Measurements from ENCODE around the gene ODAD2.

Gene ODAD2

DNA sequence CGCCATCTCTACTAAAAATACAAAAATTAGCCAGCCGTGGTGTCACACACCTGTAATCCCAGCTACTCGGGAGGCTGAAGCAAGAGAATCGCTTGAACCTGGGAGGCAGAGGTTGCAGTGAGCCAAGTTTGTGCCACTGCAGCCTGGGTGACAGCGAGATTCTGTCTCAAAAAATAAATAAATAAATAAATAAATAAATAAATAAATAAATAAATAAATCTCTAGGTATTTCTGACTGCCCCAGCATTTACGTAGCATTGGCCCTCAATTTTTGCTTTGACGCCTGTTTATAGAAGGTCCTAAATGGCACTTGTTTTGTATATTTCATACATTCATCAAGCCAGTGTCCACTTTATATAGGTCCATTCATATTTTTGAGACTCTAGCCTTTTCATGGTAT, 28.9 kb downstream of the ODAD2 start (continued):
- 0 out of 2 replicates have a peak, but pooled peaks have one; percentile 40 for TF ChIP-seq ZNF664 (tag by site-specific recombination; IDR thresholded peaks at IDR 0.05)
- TF ChIP-seq ZNF654 (tag by site-specific recombination; IDR thresholded peaks at IDR 0.05; ENCODE audit: low read depth) = peak; percentile 41
- TF ChIP-seq ZNF433 (tag by site-specific recombination; IDR thresholded peaks at IDR 0.05; ENCODE audit: low read depth) = peak; percentile 58; the same call in 1 of the 2 replicates
- TF ChIP-seq ZNF426 (tag by site-specific recombination; IDR thresholded peaks at IDR 0.05) = peak; percentile 89
- TF ChIP-seq ZNF202 (tag by site-specific recombination; IDR thresholded peaks at IDR 0.05; ENCODE audit: borderline replicate concordance) = peak; percentile 70; the same call in 1 of the 2 replicates
- peak; percentile 29 for TF ChIP-seq ZNF529 (tag by site-specific recombination; IDR thresholded peaks at IDR 0.05; ENCODE audit: insufficient replicate concordance)
- TF ChIP-seq ZNF341 (tag by site-specific recombination; IDR thresholded peaks at IDR 0.05; ENCODE audit: low read depth) = peak; percentile 38; the same call in 1 of the 2 replicates
- peak; percentile 42; the same call in 1 of the 2 replicates for TF ChIP-seq ZNF558 (tag by site-specific recombination; IDR thresholded peaks at IDR 0.05)
- TF ChIP-seq ZFP37 (tag by site-specific recombination; IDR thresholded peaks at IDR 0.05) = peak; percentile 63; the same call in 1 of the 2 replicates
- TF ChIP-seq ZNF394 (tag by site-specific recombination; IDR thresholded peaks at IDR 0.05; ENCODE audit: borderline replicate concordance) = peak; percentile 95
- TF ChIP-seq, protein P1, sequence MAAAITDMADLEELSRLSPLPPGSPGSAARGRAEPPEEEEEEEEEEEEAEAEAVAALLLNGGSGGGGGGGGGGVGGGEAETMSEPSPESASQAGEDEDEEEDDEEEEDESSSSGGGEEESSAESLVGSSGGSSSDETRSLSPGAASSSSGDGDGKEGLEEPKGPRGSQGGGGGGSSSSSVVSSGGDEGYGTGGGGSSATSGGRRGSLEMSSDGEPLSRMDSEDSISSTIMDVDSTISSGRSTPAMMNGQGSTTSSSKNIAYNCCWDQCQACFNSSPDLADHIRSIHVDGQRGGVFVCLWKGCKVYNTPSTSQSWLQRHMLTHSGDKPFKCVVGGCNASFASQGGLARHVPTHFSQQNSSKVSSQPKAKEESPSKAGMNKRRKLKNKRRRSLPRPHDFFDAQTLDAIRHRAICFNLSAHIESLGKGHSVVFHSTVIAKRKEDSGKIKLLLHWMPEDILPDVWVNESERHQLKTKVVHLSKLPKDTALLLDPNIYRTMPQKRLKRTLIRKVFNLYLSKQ (tag by site-specific recombination; IDR thresholded peaks at IDR 0.05; ENCODE audit: borderline replicate concordance) = peak; percentile 68; the same call in 1 of the 2 replicates

DNA sequence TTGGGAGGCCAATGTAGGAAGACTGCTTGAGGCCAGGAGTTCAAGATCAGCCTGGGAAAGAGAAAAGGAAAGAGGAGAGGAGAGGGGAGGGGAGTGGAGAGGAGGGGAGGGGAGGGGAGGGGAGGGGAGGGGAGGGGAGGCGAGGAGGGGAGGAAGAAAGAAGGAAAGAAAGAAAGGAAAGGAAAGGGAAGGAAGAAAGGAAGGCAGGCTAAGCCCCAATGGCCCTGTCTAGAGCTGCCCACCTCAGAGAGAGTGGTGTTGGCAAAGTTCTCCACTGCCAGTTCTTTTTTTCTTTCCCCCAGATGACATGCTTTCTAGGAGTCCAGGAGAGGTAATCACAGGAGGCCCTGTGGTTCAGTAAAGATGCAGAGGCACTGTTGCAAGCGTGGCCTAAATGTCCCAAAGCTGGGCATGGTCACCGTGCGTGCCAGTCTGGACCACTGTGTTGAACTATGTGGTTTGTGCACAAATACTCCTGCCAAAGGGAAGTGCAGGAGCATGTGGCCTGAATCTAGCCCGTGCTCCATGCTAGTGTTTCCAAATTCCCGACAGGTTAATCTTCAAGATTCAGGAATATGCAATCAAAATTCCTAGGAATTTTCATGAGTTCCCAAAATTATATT, 39.7 kb downstream of the ODAD2 start:
- Histone ChIP-seq H3K4me1 (ENCODE audit: control insufficient read depth, insufficient read depth, low read length) (no peaks in the 10 kb centered on the region), H3K36me3 (ENCODE audit: control insufficient read depth in 2 of 2, insufficient read depth in 1 of 2, low read length in 2 of 2) (no peaks in the 10 kb centered on the region; a peak in 1 of 3 replicates), H3K4me3 (ENCODE audit: low read depth, low read length) (no peak overlapping the region), H3K27ac (ENCODE audit: extremely low read depth, low read depth, low read length) (no peak overlapping the region), H3K9me3 (ENCODE audit: control insufficient read depth, insufficient read depth, low read depth, low read length) (no peaks in the 10 kb centered on the region)
- ChIA-PET CTCF (no interaction called here), POLR2A (no interaction called here)
- TF ChIP-seq REPIN1 (tag by site-specific recombination; IDR thresholded peaks at IDR 0.05; ENCODE audit: low read depth) = no peak
- no peak for TF ChIP-seq ZSCAN23 (tag by site-specific recombination; IDR thresholded peaks at IDR 0.05)
- TF ChIP-seq, protein P2, sequence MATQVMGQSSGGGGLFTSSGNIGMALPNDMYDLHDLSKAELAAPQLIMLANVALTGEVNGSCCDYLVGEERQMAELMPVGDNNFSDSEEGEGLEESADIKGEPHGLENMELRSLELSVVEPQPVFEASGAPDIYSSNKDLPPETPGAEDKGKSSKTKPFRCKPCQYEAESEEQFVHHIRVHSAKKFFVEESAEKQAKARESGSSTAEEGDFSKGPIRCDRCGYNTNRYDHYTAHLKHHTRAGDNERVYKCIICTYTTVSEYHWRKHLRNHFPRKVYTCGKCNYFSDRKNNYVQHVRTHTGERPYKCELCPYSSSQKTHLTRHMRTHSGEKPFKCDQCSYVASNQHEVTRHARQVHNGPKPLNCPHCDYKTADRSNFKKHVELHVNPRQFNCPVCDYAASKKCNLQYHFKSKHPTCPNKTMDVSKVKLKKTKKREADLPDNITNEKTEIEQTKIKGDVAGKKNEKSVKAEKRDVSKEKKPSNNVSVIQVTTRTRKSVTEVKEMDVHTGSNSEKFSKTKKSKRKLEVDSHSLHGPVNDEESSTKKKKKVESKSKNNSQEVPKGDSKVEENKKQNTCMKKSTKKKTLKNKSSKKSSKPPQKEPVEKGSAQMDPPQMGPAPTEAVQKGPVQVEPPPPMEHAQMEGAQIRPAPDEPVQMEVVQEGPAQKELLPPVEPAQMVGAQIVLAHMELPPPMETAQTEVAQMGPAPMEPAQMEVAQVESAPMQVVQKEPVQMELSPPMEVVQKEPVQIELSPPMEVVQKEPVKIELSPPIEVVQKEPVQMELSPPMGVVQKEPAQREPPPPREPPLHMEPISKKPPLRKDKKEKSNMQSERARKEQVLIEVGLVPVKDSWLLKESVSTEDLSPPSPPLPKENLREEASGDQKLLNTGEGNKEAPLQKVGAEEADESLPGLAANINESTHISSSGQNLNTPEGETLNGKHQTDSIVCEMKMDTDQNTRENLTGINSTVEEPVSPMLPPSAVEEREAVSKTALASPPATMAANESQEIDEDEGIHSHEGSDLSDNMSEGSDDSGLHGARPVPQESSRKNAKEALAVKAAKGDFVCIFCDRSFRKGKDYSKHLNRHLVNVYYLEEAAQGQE (tag by site-specific recombination; IDR thresholded peaks at IDR 0.05) = no peak
- no peak for TF ChIP-seq ZBTB48 (tag by site-specific recombination; IDR thresholded peaks at IDR 0.05)
- TF ChIP-seq KLF8 (tag by site-specific recombination; IDR thresholded peaks at IDR 0.05) = no peak
- TF ChIP-seq ZNF747 (tag by site-specific recombination; IDR thresholded peaks at IDR 0.05) = no peak
- TF ChIP-seq BCL11A (tag by site-specific recombination; IDR thresholded peaks at IDR 0.05; ENCODE audit: low read depth) = no peak
- TF ChIP-seq, protein P3, sequence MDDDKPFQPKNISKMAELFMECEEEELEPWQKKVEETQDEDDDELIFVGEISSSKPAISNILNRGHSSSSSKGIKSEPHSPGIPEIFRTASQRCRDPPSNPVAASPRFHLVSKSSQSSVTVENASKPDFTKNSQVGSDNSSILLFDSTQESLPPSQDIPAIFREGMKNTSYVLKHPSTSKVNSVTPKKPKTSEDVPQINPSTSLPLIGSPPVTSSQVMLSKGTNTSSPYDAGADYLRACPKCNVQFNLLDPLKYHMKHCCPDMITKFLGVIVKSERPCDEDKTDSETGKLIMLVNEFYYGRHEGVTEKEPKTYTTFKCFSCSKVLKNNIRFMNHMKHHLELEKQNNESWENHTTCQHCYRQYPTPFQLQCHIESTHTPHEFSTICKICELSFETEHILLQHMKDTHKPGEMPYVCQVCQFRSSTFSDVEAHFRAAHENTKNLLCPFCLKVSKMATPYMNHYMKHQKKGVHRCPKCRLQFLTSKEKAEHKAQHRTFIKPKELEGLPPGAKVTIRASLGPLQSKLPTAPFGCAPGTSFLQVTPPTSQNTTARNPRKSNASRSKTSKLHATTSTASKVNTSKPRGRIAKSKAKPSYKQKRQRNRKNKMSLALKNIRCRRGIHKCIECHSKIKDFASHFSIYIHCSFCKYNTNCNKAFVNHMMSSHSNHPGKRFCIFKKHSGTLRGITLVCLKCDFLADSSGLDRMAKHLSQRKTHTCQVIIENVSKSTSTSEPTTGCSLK (tag by site-specific recombination; IDR thresholded peaks at IDR 0.05) = no peak
- no peak for TF ChIP-seq ZNF274 (IDR thresholded peaks at IDR 0.05; ENCODE audit: low read length)
- no peak for TF ChIP-seq ZNF274 (tag by site-specific recombination; IDR thresholded peaks at IDR 0.05; ENCODE audit: borderline replicate concordance)
- TF ChIP-seq ZNF266 (tag by site-specific recombination; IDR thresholded peaks at IDR 0.05; ENCODE audit: low read depth) = no peak
- TF ChIP-seq, protein P4, sequence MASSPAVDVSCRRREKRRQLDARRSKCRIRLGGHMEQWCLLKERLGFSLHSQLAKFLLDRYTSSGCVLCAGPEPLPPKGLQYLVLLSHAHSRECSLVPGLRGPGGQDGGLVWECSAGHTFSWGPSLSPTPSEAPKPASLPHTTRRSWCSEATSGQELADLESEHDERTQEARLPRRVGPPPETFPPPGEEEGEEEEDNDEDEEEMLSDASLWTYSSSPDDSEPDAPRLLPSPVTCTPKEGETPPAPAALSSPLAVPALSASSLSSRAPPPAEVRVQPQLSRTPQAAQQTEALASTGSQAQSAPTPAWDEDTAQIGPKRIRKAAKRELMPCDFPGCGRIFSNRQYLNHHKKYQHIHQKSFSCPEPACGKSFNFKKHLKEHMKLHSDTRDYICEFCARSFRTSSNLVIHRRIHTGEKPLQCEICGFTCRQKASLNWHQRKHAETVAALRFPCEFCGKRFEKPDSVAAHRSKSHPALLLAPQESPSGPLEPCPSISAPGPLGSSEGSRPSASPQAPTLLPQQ (tag by site-specific recombination; IDR thresholded peaks at IDR 0.05) = no peak
- no peak for TF ChIP-seq ZNF335 (tag by site-specific recombination; conservative IDR thresholded peaks at IDR 0.05)
- TF ChIP-seq ZNF501 (tag by site-specific recombination; IDR thresholded peaks at IDR 0.05) = no peak
- no peak for TF ChIP-seq ZNF23 (tag by site-specific recombination; IDR thresholded peaks at IDR 0.05; ENCODE audit: borderline replicate concordance)
- TF ChIP-seq, protein P5, sequence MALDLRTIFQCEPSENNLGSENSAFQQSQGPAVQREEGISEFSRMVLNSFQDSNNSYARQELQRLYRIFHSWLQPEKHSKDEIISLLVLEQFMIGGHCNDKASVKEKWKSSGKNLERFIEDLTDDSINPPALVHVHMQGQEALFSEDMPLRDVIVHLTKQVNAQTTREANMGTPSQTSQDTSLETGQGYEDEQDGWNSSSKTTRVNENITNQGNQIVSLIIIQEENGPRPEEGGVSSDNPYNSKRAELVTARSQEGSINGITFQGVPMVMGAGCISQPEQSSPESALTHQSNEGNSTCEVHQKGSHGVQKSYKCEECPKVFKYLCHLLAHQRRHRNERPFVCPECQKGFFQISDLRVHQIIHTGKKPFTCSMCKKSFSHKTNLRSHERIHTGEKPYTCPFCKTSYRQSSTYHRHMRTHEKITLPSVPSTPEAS (tag by site-specific recombination; IDR thresholded peaks at IDR 0.05) = no peak

Measured in HEK293 (cell line).